22Rv1 (cell line): ENCODE data around the gene TBC1D16.
A peak's percentile ranks its signal among the peaks of the same experiment; 100 is the strongest.

Experiments used
- CTCF ChIP-seq: fragments of 450-650 bp; IDR thresholded peaks from 2 replicates; pipeline ENCODE4 v1.5.1; 2017; ENCODE audit warnings: mild to moderate bottlenecking
- ZFX ChIP-seq: fragments of 450-650 bp; IDR thresholded peaks from 2 replicates; pipeline ENCODE4 v1.6.1; 2017; ENCODE audit warnings: antibody characterized with exemption, borderline replicate concordance

GRCh38 chr17:80005360-80006338 lies 30.0 kb downstream of the TBC1D16 start:
- TF ChIP-seq CTCF, result peak; percentile 98
- no peak for TF ChIP-seq ZFX
